GM20000 (cell line): Measurements from ENCODE around the gene CACNG1.

ENCODE experiments used
- DNase-seq: peaks from one replicate; pipeline ENCODE4 v3.0.0; 2012; ENCODE audit warnings: low spot score
- CTCF ChIP-seq: IDR thresholded peaks from 2 replicates; pipeline ENCODE4 v1.5.1; 2012; ENCODE audit warnings: mild to moderate bottlenecking, control low read depth; ENCODE audit errors: extremely low read depth, missing control alignments

The CACNG1 gene

GRCh38 chr17:67019809-67020208, 24.5 kb upstream of the CACNG1 start:
- no peak for DNase-seq
- TF ChIP-seq CTCF = no peak

GRCh38 chr17:67020293-67020766, 24.0 kb upstream of the CACNG1 start:
- no peak for TF ChIP-seq CTCF
- DNase-seq = no peak

GRCh38 chr17:67021196-67021595, 23.2 kb upstream of the CACNG1 start:
- no peak for DNase-seq
- no peak for TF ChIP-seq CTCF

- no peak for TF ChIP-seq CTCF
- DNase-seq = no peak
Observed at GRCh38 chr17:67021743-67022450, 22.5 kb upstream of the CACNG1 start.

- no peak for TF ChIP-seq CTCF
- no peak for DNase-seq
Observed at GRCh38 chr17:67022451-67022810, 21.9 kb upstream of the CACNG1 start.

DNA sequence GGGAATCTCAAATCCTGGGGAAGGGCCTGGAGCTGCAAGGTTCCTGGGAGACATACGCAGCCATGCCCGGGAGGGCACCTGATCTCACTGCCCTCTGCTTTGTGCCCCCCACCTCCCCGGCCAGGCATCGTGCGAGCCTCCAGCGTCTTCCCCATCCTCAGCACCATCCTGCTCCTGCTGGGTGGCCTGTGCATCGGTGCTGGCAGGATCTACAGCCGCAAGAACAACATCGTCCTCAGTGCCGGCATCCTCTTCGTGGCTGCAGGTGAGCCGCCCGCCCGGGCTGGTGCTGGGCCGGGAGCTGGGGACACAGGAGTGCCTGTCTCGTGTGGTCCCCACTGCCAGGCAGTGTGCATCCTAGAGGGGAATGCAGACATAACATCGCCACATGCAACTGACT, 19.6 kb upstream of the CACNG1 start:
- no peak for TF ChIP-seq CTCF
- DNase-seq = no peak

GRCh38 chr17:67025216-67025792, 19.1 kb upstream of the CACNG1 start:
- DNase-seq = no peak
- no peak for TF ChIP-seq CTCF
